Neural cell (in vitro differentiated cells): ENCODE measurements around the gene QSOX2.

Experiments
- EP300 ChIP-seq: fragments of 450-650 bp; conservative IDR thresholded peaks from 2 replicates; pipeline ENCODE4 v1.6.1; 2014; ENCODE audit warnings: antibody characterized with exemption, mild to moderate bottlenecking, moderate library complexity; ENCODE audit not compliant: poor library complexity, severe bottlenecking
- EZH2 ChIP-seq: fragments of 200-600, 300-800 bp; shearing (Covaris generic), sonication (generic); IDR thresholded peaks from 2 replicates; pipeline ENCODE4 v1.6.1; 2014; ENCODE audit warnings: antibody characterized with exemption, low read length, borderline replicate concordance, mild to moderate bottlenecking; ENCODE audit not compliant: insufficient read depth, poor library complexity, severe bottlenecking
- MXI1 ChIP-seq: fragments of 450-650 bp; conservative IDR thresholded peaks from 2 replicates; pipeline ENCODE4 v1.6.1; 2014; ENCODE audit warnings: antibody characterized with exemption, mild to moderate bottlenecking; ENCODE audit not compliant: poor library complexity, severe bottlenecking
- POLR2AphosphoS5 ChIP-seq: IDR thresholded peaks from 2 replicates; pipeline ENCODE4 v1.6.1; 2012
- RAD21 ChIP-seq: fragments of 450-650 bp; conservative IDR thresholded peaks from 2 replicates; pipeline ENCODE4 v1.6.1; 2014; ENCODE audit warnings: antibody characterized with exemption, mild to moderate bottlenecking, moderate library complexity
- REST ChIP-seq: IDR thresholded peaks from 2 replicates; pipeline ENCODE4 v1.6.1; 2012; ENCODE audit warnings: borderline replicate concordance
- SMC3 ChIP-seq: fragments of 450-650 bp; conservative IDR thresholded peaks from 2 replicates; pipeline ENCODE4 v1.6.1; 2014; ENCODE audit warnings: antibody characterized with exemption, mild to moderate bottlenecking, moderate library complexity; ENCODE audit not compliant: poor library complexity
- TAF1 ChIP-seq: IDR thresholded peaks from 2 replicates; pipeline ENCODE4 v1.6.1; 2012; ENCODE audit warnings: low read depth
- TF ChIP-seq, protein P1 (sequence below): fragments of 450-650 bp; IDR thresholded peaks from 2 replicates; pipeline ENCODE4 v1.5.1; 2014; ENCODE audit warnings: antibody characterized with exemption, mild to moderate bottlenecking, moderate library complexity; ENCODE audit not compliant: poor library complexity, severe bottlenecking

GRCh38 chr9:136163248-136163850, 82.3 kb downstream of the QSOX2 start:
- TF ChIP-seq, protein P1, sequence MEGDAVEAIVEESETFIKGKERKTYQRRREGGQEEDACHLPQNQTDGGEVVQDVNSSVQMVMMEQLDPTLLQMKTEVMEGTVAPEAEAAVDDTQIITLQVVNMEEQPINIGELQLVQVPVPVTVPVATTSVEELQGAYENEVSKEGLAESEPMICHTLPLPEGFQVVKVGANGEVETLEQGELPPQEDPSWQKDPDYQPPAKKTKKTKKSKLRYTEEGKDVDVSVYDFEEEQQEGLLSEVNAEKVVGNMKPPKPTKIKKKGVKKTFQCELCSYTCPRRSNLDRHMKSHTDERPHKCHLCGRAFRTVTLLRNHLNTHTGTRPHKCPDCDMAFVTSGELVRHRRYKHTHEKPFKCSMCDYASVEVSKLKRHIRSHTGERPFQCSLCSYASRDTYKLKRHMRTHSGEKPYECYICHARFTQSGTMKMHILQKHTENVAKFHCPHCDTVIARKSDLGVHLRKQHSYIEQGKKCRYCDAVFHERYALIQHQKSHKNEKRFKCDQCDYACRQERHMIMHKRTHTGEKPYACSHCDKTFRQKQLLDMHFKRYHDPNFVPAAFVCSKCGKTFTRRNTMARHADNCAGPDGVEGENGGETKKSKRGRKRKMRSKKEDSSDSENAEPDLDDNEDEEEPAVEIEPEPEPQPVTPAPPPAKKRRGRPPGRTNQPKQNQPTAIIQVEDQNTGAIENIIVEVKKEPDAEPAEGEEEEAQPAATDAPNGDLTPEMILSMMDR, result no peak
- TF ChIP-seq EZH2, result no peak
- no peak for TF ChIP-seq RAD21
- no peak for TF ChIP-seq POLR2AphosphoS5
- TF ChIP-seq REST, result no peak
- TF ChIP-seq TAF1, result no peak
- no peak for TF ChIP-seq SMC3
- TF ChIP-seq EP300, result no peak
- no peak for TF ChIP-seq MXI1
